ENCODE results near the gene PTPRH. TPM values are rescaled to one million over a fixed set of nuclear protein-coding genes. Genes with fewer than 3 reads are reported as not detected.

Gene PTPRH
- total and polyA plus RNA-seq, 9 of the 15 experiments (the other 6 are each of a cell fraction or from before 2014, with no cell fraction given): 0.87 to 34.3 (median 22.7) TPM

DNA sequence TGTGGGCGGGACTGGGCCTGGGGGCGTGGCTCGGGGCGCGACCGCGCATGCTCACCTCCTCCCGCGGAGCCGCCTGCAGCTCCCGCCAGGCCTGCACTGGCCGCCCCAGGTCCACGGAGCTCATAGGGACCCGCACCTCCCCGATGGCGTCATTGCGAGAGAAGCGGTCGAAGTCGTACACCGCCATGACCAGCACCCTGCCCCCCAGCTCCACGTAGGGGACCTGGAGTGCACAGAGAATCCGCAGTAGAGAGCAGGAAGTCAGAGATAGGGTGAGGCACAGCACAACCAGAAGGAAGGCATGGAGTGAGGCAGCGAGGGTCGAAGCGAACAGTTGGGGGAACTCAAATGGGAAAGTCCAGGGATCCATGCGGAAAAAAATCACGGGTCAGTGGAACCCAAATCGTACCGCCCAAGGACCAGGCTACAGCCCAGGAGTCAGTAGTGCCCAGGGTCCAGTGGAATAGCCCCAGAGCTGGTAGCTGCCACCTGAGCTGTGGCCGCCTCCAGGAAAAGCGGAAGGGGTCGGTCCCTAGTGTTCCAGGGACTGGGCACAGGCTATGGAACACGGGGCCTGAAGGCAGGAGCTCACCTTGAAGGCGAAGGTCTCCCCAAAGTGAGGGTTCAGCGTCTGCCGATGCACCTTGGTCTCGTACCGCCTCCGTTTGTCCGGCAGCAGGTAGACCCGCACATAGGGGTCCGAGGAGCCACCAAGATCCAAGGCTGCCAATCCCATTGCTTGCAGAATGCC is 34.0 kb downstream of the PTPRH start (continued):
- TF ChIP-seq, protein P1, sequence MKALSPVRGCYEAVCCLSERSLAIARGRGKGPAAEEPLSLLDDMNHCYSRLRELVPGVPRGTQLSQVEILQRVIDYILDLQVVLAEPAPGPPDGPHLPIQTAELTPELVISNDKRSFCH (CRISPR knock-in tag; IDR thresholded peaks at IDR 0.05): no peak
- TF ChIP-seq, protein P1 (tag; IDR thresholded peaks at IDR 0.05): no peak
- no peak for TF ChIP-seq ZNF133 (CRISPR knock-in tag; IDR thresholded peaks at IDR 0.05)
- TF ChIP-seq, protein P2, sequence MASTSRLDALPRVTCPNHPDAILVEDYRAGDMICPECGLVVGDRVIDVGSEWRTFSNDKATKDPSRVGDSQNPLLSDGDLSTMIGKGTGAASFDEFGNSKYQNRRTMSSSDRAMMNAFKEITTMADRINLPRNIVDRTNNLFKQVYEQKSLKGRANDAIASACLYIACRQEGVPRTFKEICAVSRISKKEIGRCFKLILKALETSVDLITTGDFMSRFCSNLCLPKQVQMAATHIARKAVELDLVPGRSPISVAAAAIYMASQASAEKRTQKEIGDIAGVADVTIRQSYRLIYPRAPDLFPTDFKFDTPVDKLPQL (IDR thresholded peaks at IDR 0.05; ENCODE audit: extremely low read depth, insufficient read length): no peak
- TF ChIP-seq CXXC5 (CRISPR knock-in tag; IDR thresholded peaks at IDR 0.05): peak; percentile 59
- no peak for TF ChIP-seq SRSF9 (IDR thresholded peaks at IDR 0.05; ENCODE audit: borderline replicate concordance, low read depth, low read length)
- no peak for TF ChIP-seq NCOA2 (IDR thresholded peaks at IDR 0.05; ENCODE audit: partially characterized antibody in 2 of 2)
- no peak for TF ChIP-seq SMARCC2 (IDR thresholded peaks at IDR 0.05; ENCODE audit: low read depth)
- TF ChIP-seq TAF7 (tag; IDR thresholded peaks at IDR 0.05): peak; percentile 68; the same call in 1 of the 2 replicates
- TF ChIP-seq SIRT6 (IDR thresholded peaks at IDR 0.05; ENCODE audit: low read depth, low read length): no peak
- no peak for TF ChIP-seq THRAP3 (IDR thresholded peaks at IDR 0.05; ENCODE audit: borderline replicate concordance)
- TF ChIP-seq, protein P3, sequence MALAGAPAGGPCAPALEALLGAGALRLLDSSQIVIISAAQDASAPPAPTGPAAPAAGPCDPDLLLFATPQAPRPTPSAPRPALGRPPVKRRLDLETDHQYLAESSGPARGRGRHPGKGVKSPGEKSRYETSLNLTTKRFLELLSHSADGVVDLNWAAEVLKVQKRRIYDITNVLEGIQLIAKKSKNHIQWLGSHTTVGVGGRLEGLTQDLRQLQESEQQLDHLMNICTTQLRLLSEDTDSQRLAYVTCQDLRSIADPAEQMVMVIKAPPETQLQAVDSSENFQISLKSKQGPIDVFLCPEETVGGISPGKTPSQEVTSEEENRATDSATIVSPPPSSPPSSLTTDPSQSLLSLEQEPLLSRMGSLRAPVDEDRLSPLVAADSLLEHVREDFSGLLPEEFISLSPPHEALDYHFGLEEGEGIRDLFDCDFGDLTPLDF (CRISPR knock-in tag; IDR thresholded peaks at IDR 0.05): peak; percentile 74; the same call in 1 of the 2 replicates
- TF ChIP-seq, protein P4, sequence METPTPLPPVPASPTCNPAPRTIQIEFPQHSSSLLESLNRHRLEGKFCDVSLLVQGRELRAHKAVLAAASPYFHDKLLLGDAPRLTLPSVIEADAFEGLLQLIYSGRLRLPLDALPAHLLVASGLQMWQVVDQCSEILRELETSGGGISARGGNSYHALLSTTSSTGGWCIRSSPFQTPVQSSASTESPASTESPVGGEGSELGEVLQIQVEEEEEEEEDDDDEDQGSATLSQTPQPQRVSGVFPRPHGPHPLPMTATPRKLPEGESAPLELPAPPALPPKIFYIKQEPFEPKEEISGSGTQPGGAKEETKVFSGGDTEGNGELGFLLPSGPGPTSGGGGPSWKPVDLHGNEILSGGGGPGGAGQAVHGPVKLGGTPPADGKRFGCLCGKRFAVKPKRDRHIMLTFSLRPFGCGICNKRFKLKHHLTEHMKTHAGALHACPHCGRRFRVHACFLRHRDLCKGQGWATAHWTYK (CRISPR knock-in tag; IDR thresholded peaks at IDR 0.05): no peak
- no peak for TF ChIP-seq PHTF2 (CRISPR knock-in tag; IDR thresholded peaks at IDR 0.05)
- TF ChIP-seq ARHGAP35 (IDR thresholded peaks at IDR 0.05; ENCODE audit: partially characterized antibody): no peak
- TF ChIP-seq GABPB1 (CRISPR knock-in tag; IDR thresholded peaks at IDR 0.05): no peak; the same call in 1 of the 2 replicates
- TF ChIP-seq, protein P5, sequence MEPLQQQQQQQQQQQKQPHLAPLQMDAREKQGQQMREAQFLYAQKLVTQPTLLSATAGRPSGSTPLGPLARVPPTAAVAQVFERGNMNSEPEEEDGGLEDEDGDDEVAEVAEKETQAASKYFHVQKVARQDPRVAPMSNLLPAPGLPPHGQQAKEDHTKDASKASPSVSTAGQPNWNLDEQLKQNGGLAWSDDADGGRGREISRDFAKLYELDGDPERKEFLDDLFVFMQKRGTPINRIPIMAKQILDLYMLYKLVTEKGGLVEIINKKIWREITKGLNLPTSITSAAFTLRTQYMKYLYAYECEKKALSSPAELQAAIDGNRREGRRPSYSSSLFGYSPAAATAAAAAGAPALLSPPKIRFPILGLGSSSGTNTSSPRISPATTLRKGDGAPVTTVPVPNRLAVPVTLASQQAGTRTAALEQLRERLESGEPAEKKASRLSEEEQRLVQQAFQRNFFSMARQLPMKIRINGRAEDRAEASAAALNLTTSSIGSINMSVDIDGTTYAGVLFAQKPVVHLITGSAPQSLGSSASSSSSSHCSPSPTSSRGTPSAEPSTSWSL (CRISPR knock-in tag; IDR thresholded peaks at IDR 0.05; ENCODE audit: borderline replicate concordance): no peak
- no peak for TF ChIP-seq ZNF197 (CRISPR knock-in tag; IDR thresholded peaks at IDR 0.05; ENCODE audit: low read depth)
- no peak for TF ChIP-seq ZNF699 (CRISPR knock-in tag; IDR thresholded peaks at IDR 0.05; ENCODE audit: insufficient replicate concordance)
- TF ChIP-seq DIDO1 (tag; IDR thresholded peaks at IDR 0.05; ENCODE audit: low read depth): no peak

Data from K562 (cell line).